ENCODE results near the gene ZBTB3.

ZBTB3 gene

DNA sequence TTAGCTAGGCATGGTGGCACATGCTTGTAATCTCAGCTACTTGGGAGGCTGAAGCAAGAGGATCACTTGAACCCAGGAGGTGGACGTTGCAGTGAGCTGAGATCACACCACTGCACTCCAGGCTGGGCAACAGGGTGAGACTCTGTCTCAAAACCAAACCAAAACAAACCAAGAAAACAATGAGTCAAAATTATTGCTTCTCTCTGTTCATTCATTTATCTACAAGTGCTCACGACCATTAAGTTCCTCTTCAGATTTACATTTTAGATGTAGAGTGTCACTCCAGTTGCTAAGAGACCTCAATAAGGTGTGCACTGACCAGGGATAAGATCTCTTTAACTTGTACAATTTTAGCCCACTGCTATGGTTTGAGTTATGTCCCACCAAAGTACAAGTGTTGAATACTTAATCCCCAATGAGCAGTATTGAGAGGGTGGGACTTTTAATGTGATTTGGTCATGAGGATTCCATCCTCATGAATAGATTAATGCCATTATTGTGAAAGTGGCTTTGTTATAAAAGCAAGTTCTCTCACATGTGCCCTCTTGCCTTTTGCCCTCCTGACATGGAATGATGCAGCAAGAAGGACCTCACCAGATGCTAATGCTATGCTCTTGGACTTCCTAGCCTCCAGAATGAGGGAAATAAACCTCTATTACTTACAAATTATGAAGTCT, 34.5 kb downstream of the ZBTB3 start:
- Histone ChIP-seq H3K4me3 (ENCODE audit: low read depth, low read length) (no peak overlapping the region), H3K27ac (ENCODE audit: extremely low read depth, low read depth, low read length) (no peak overlapping the region), H3K4me1 (ENCODE audit: control insufficient read depth, insufficient read depth, low read length) (no peaks in the 10 kb centered on the region), H3K9me3 (ENCODE audit: control insufficient read depth, insufficient read depth, low read depth, low read length) (no peaks in the 10 kb centered on the region), H3K36me3 (ENCODE audit: control insufficient read depth in 2 of 2, insufficient read depth in 1 of 2, low read length in 2 of 2) (peaks cover 45 to 98% of the 10 kb centered on the region in 2 experiments)
- TF ChIP-seq MYNN (tag by site-specific recombination; IDR thresholded peaks at IDR 0.05; ENCODE audit: borderline replicate concordance), result peak; percentile 74
- TF ChIP-seq GLIS1 (tag by site-specific recombination; IDR thresholded peaks at IDR 0.05), result no peak
- CTCF ChIA-PET, result no interaction called here
- POLR2A ChIA-PET, result interaction anchor here (1.9 to 2.8 kb wide), 3 partner anchors 8 to 34 kb away, joined by 4 to 16 read pairs (median 5); partner anchors contain the start of genes HNRNPUL2 and ZBTB3

DNA sequence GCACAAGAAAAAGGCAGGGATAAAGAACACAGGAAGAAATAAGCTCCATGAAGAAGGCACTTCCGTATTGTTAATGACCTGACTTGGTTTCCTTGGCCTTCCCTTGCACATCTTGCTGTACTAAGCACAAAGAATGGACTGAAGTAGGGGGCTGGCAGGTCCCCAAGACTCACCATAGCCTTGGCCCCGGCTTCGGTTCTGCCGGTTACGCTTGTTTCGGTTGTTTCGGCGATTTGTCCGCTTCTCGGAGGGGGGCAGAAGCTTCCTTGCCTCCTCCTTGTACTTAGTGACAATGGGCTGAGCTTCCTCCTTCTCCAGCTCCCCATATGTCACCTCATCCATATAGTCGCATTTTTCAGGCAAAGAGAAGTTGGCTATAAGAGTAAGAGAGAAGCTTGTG, 37.1 kb downstream of the ZBTB3 start:
- no peaks in the 10 kb centered on the region for H3K4me1 ChIP-seq (ENCODE audit: control insufficient read depth, insufficient read depth, low read length)
- H3K4me3 ChIP-seq (ENCODE audit: low read depth, low read length), result no peak overlapping the region
- TF ChIP-seq ZEB2 (tag by site-specific recombination; IDR thresholded peaks at IDR 0.05), result no peak
- TF ChIP-seq, protein P1, sequence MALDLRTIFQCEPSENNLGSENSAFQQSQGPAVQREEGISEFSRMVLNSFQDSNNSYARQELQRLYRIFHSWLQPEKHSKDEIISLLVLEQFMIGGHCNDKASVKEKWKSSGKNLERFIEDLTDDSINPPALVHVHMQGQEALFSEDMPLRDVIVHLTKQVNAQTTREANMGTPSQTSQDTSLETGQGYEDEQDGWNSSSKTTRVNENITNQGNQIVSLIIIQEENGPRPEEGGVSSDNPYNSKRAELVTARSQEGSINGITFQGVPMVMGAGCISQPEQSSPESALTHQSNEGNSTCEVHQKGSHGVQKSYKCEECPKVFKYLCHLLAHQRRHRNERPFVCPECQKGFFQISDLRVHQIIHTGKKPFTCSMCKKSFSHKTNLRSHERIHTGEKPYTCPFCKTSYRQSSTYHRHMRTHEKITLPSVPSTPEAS (tag by site-specific recombination; IDR thresholded peaks at IDR 0.05), result no peak
- TF ChIP-seq SP7 (tag by site-specific recombination; IDR thresholded peaks at IDR 0.05), result no peak
- no peak for TF ChIP-seq ZNF549 (tag by site-specific recombination; IDR thresholded peaks at IDR 0.05)
- TF ChIP-seq ZNF404 (tag by site-specific recombination; IDR thresholded peaks at IDR 0.05), result no peak
- TF ChIP-seq ZNF114 (tag by site-specific recombination; IDR thresholded peaks at IDR 0.05), result no peak
- TF ChIP-seq, protein P2, sequence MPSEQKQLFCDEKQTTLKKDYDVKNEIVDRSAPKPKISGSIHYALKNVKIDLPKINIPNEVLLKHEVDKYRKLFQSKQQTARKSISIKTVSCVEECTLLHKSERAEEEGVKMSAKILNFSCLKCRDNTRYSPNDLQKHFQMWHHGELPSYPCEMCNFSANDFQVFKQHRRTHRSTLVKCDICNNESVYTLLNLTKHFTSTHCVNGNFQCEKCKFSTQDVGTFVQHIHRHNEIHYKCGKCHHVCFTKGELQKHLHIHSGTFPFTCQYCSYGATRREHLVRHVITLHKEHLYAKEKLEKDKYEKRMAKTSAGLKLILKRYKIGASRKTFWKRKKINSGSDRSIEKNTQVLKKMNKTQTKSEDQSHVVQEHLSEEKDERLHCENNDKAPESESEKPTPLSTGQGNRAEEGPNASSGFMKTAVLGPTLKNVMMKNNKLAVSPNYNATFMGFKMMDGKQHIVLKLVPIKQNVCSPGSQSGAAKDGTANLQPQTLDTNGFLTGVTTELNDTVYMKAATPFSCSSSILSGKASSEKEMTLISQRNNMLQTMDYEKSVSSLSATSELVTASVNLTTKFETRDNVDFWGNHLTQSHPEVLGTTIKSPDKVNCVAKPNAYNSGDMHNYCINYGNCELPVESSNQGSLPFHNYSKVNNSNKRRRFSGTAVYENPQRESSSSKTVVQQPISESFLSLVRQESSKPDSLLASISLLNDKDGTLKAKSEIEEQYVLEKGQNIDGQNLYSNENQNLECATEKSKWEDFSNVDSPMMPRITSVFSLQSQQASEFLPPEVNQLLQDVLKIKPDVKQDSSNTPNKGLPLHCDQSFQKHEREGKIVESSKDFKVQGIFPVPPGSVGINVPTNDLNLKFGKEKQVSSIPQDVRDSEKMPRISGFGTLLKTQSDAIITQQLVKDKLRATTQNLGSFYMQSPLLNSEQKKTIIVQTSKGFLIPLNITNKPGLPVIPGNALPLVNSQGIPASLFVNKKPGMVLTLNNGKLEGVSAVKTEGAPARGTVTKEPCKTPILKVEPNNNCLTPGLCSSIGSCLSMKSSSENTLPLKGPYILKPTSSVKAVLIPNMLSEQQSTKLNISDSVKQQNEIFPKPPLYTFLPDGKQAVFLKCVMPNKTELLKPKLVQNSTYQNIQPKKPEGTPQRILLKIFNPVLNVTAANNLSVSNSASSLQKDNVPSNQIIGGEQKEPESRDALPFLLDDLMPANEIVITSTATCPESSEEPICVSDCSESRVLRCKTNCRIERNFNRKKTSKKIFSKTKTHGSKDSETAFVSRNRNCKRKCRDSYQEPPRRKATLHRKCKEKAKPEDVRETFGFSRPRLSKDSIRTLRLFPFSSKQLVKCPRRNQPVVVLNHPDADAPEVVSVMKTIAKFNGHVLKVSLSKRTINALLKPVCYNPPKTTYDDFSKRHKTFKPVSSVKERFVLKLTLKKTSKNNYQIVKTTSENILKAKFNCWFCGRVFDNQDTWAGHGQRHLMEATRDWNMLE (tag by site-specific recombination; conservative IDR thresholded peaks at IDR 0.05; ENCODE audit: low read depth), result no peak
- TF ChIP-seq, protein P3, sequence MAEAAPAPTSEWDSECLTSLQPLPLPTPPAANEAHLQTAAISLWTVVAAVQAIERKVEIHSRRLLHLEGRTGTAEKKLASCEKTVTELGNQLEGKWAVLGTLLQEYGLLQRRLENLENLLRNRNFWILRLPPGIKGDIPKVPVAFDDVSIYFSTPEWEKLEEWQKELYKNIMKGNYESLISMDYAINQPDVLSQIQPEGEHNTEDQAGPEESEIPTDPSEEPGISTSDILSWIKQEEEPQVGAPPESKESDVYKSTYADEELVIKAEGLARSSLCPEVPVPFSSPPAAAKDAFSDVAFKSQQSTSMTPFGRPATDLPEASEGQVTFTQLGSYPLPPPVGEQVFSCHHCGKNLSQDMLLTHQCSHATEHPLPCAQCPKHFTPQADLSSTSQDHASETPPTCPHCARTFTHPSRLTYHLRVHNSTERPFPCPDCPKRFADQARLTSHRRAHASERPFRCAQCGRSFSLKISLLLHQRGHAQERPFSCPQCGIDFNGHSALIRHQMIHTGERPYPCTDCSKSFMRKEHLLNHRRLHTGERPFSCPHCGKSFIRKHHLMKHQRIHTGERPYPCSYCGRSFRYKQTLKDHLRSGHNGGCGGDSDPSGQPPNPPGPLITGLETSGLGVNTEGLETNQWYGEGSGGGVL (tag by site-specific recombination; IDR thresholded peaks at IDR 0.05), result no peak
- TF ChIP-seq, protein P4, sequence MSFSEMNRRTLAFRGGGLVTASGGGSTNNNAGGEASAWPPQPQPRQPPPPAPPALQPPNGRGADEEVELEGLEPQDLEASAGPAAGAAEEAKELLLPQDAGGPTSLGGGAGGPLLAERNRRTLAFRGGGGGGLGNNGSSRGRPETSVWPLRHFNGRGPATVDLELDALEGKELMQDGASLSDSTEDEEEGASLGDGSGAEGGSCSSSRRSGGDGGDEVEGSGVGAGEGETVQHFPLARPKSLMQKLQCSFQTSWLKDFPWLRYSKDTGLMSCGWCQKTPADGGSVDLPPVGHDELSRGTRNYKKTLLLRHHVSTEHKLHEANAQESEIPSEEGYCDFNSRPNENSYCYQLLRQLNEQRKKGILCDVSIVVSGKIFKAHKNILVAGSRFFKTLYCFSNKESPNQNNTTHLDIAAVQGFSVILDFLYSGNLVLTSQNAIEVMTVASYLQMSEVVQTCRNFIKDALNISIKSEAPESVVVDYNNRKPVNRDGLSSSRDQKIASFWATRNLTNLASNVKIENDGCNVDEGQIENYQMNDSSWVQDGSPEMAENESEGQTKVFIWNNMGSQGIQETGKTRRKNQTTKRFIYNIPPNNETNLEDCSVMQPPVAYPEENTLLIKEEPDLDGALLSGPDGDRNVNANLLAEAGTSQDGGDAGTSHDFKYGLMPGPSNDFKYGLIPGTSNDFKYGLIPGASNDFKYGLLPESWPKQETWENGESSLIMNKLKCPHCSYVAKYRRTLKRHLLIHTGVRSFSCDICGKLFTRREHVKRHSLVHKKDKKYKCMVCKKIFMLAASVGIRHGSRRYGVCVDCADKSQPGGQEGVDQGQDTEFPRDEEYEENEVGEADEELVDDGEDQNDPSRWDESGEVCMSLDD (tag by site-specific recombination; IDR thresholded peaks at IDR 0.05), result no peak
- no peak for TF ChIP-seq ZFHX2 (tag by site-specific recombination; conservative IDR thresholded peaks at IDR 0.05)
- TF ChIP-seq ZNF202 (tag by site-specific recombination; IDR thresholded peaks at IDR 0.05; ENCODE audit: borderline replicate concordance), result no peak
- TF ChIP-seq ZFP3 (tag by site-specific recombination; IDR thresholded peaks at IDR 0.05; ENCODE audit: low read depth), result no peak
- TF ChIP-seq ZNF10 (tag by site-specific recombination; IDR thresholded peaks at IDR 0.05), result no peak
- TF ChIP-seq, protein P5, sequence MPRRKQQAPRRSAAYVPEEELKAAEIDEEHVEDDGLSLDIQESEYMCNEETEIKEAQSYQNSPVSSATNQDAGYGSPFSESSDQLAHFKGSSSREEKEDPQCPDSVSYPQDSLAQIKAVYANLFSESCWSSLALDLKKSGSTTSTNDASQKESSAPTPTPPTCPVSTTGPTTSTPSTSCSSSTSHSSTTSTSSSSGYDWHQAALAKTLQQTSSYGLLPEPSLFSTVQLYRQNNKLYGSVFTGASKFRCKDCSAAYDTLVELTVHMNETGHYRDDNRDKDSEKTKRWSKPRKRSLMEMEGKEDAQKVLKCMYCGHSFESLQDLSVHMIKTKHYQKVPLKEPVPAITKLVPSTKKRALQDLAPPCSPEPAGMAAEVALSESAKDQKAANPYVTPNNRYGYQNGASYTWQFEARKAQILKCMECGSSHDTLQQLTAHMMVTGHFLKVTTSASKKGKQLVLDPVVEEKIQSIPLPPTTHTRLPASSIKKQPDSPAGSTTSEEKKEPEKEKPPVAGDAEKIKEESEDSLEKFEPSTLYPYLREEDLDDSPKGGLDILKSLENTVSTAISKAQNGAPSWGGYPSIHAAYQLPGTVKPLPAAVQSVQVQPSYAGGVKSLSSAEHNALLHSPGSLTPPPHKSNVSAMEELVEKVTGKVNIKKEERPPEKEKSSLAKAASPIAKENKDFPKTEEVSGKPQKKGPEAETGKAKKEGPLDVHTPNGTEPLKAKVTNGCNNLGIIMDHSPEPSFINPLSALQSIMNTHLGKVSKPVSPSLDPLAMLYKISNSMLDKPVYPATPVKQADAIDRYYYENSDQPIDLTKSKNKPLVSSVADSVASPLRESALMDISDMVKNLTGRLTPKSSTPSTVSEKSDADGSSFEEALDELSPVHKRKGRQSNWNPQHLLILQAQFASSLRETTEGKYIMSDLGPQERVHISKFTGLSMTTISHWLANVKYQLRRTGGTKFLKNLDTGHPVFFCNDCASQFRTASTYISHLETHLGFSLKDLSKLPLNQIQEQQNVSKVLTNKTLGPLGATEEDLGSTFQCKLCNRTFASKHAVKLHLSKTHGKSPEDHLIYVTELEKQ (tag by site-specific recombination; IDR thresholded peaks at IDR 0.05; ENCODE audit: borderline replicate concordance), result no peak
- H3K36me3 ChIP-seq (ENCODE audit: control insufficient read depth in 2 of 2, insufficient read depth in 1 of 2, low read length in 2 of 2), result peaks cover 38 to 96% of the 10 kb centered on the region in 2 experiments
- H3K9me3 ChIP-seq (ENCODE audit: control insufficient read depth, insufficient read depth, low read depth, low read length), result no peaks in the 10 kb centered on the region
- H3K27ac ChIP-seq (ENCODE audit: extremely low read depth, low read depth, low read length), result no peak overlapping the region
- CTCF ChIA-PET, result interaction anchor here (0.6 kb wide), 2 partner anchors 124 to 316 kb away, joined by 3 read pairs; no protein-coding TSS in a partner anchor
- POLR2A ChIA-PET, result interaction anchor here (1.3 to 3.5 kb wide), 3 partner anchors 10 to 37 kb away, joined by 6 to 16 read pairs (median 13); partner anchors contain the start of genes BSCL2, HNRNPUL2 and ZBTB3

All from HEK293 (cell line).